ENCODE measurements around the gene FADS6.

Gene FADS6

DNA sequence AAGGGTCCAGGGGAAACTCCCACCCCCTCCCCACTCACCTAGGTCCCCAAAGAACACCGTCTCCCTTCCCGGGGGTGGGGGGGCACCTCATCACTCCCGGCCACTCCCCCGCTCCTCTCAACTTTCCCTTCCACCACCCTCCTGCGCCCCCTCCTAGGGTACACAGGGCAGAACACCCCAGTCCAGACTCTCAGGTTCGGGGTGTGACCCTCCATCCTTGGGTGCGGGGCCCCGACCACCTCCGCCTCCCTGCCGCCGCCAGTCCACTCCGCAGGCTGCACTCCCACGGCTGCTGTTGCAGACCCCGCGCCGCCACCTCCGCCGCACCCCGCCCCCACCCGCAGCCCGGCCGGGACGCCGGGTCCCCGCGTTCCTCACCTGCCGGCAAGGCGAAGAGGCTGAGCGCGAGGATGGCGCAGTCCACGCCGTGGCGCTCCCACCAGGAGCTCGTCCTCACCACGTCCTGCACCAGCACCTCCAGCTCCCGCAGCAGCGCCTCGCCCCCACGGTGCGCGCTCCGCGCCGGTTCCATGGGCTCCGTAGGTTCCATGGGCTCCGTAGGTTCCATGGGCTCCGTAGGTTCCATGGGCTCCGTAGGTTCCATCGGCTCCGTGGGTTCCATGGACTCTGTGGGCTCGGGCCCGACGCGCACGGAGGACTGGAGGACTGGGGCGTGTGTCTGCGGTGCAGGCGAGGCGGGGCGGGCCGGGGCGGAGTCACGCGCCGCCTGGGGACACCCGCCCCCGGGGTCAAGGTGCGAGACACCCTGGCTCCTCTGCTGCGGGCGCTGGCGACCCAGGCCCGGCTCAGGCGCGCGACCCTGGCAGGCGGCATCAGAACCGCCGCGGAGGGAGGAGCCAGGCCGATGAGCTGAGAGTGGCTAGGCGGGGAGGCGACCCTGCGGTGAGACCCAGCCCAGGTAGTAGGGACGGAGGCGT, at the start of gene FADS6:
FADS6 (minus strand) TSS at position 660 of the 938 bp plus-strand sequence; CDS start at position 622, 38 bp downstream.
- DNase-seq: peak; percentile 51

GRCh38 chr17:74941128-74941725, 47.8 kb upstream of the FADS6 start:
- DNase-seq: no peak

- DNase-seq: no peak
Measured at GRCh38 chr17:74939534-74939933, 46.1 kb upstream of the FADS6 start.

- no peak for DNase-seq
Measured at GRCh38 chr17:74938194-74938950, 44.9 kb upstream of the FADS6 start.

GRCh38 chr17:74937064-74938051, 43.9 kb upstream of the FADS6 start:
- DNase-seq: no peak

DNA sequence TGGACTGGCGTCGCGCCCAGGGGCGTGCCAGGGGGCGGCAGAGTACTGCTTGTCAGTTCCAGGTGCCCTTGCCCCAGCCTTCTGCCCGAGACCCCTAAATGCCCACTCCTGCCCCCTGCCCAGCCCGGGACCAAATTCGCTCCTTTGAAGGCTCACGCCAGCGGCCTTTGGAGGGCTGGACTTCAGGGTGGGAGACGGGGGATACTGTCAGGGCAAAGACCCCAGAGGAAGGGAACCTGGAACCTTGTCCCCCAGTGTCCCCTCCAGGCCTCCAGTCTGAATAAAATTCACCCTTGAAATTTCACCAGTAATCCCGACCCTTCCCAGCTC, 43.0 kb upstream of the FADS6 start:
- DNase-seq: no peak

DNA sequence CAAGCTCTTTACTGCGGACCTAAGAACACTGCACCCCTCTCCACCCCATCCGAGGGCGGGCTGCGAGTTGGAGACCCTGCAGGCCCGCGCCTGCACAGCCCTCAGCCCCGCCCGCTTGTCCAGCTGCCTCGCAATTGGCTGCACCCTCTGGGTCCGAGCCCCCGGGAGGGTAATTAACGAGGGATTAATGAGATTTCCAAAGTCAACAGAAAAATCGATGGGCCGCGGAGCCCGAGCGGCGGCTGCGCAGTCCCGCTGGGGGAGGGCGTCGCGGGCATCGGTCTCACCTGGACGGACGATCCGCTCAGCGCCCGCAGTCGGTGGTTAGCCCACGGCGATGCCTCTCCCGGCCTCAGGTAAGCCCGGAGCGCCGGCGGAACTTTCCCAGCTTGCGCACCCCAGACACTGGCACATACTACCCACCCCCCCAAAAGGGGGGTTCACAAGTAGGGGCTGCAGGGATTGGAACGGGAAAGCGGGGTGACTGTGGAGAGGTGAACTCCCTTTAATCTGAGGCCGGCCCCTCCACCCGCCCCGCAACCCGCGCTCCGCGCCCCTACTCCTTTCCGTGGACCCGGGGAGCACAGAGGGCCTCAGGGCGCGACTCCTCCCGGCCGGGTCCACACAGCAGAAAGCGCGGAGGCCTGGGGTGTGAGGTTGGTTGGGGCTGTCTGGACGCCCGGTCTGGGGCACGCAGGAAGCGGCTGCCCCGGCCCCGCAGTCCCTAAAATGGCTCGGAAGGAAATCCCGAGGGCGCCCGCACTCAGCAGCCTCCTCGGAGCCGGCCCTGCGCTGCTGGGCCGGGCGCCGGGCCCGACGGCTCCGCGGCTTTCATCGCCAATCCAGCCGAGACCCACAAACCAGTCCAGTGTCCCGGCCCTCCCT, 42.4 kb upstream of the FADS6 start, which contains the start of gene OTOP3:
OTOP3 (plus strand) TSS at position 314 of the 885 bp plus-strand sequence; CDS start at position 338, 24 bp downstream.
- peak; percentile 52 for DNase-seq

DNA sequence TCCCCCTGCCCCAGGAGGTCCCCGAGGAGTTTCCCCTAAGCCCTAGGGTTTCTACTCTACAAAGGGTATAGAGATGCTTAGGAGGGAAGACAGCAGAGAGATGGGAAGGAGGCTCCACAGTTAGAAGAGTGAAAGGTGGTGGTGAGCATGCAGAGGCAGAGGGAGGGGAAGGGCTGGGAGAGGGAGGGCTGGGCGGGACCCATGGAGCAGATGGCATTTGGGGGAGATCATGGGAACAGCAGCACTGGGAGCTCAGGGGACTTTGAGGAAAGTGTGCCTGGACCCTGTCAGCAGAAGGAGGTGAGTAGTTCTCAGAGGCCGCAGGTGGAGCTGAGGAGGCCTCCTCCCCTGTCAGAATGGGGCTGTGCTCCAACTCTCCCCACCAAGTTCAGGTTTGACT, 41.6 kb upstream of the FADS6 start:
- DNase-seq: no peak

DNA sequence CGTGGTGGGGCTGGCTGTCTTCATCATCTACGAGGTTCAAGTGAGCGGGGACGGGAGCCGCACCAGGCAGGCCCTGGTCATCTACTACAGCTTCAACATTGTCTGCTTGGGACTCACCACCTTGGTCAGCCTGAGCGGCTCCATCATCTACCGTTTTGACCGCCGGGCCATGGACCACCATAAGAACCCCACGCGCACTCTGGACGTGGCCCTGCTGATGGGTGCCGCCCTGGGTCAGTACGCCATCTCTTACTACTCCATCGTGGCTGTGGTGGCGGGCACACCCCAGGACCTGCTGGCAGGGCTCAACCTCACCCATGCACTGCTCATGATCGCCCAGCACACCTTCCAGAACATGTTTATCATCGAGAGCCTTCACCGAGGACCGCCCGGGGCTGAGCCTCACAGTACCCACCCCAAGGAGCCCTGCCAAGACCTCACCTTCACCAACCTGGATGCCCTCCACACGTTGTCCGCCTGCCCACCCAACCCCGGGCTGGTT, 37.2 kb upstream of the FADS6 start:
- DNase-seq: no peak

- DNase-seq: no peak
Measured at GRCh38 chr17:74928786-74929185, 35.4 kb upstream of the FADS6 start.

DNA sequence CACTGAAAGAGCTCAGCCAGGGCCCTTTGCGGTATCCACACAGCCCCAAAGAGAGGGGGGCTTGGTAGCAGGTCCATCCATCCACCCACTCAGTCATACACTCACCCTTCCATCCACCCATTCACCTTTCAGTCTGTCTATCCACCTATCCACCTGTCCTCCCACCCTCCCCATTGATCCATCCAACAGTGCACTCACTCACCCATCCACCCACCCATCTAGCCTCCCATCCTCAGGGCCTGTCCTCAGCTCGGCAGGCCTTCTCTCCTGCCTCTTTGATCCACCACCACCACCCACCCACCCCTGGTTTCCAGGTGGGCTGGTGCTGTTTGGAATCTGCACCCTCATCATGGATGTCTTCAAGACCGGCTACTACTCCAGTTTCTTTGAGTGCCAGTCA, 31.8 kb upstream of the FADS6 start:
- DNase-seq: no peak

- peak; percentile 51 for DNase-seq
Measured at GRCh38 chr17:74924250-74924948, 31.0 kb upstream of the FADS6 start, which contains the start of gene OTOP2. Gene OTOP2, plus strand, starts transcription at chr17:74924273. Its CDS starts 360 bp downstream, at chr17:74924633.

- DNase-seq: peak; percentile 78
Measured at GRCh38 chr17:74923538-74924249, 30.3 kb upstream of the FADS6 start.

GRCh38 chr17:74922694-74923537, 29.5 kb upstream of the FADS6 start, which contains the start of gene USH1G:
Gene USH1G, minus strand, starts transcription at chr17:74923255. Its CDS starts 182 bp downstream, at chr17:74923073.
- DNase-seq: no peak

GRCh38 chr17:74922172-74922571, 28.7 kb upstream of the FADS6 start:
- DNase-seq: peak; percentile 22

DNA sequence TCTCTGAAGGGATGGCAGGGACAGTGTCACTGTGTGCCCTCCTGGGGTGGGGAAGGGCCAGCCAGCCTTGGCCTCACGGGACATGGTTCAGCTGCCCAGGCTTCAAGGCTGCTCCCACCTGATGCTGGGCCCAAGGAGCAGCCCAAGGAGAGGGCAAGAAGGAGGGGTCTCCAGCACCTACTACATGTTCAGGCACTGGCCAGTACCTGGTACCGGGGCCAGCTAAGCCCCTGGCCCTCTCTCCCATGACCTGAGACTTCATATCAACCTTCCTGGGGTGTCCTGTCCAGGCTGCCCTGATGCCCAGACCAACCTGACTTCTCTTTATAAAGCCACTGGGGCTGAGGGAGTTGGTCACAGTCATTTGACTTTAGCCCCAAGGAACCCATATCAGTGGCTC, 28.3 kb upstream of the FADS6 start:
- no peak for DNase-seq

GRCh38 chr17:74921026-74921681, 27.7 kb upstream of the FADS6 start:
- no peak for DNase-seq

- peak; percentile 38 for DNase-seq
Measured at GRCh38 chr17:74920642-74921025, 27.2 kb upstream of the FADS6 start.

Measured in DMS53 (cell line).